GM18502 (cell line): Measurements from ENCODE around the gene SRP9.
A peak's percentile ranks its signal among the peaks of the same experiment; 100 is the strongest.
"Not testable (repeated sequence)": the region's sequence is repeated elsewhere in the genome, so short reads cannot be mapped to it uniquely, and the experiment has no call there.

Source experiments
- ATAC-seq: cut with Tn5 transposase; IDR thresholded peaks from one replicate; pipeline ENCODE4 v1.9.1; 2021; ENCODE audit warnings: mild to moderate bottlenecking; ENCODE audit not compliant: unreplicated experiment, poor library complexity

Gene SRP9

GRCh38 chr1:225754940-225755641 lies 22.5 kb upstream of the SRP9 start:
- no peak for ATAC-seq

GRCh38 chr1:225755671-225756319 lies 21.8 kb upstream of the SRP9 start:
- no peak for ATAC-seq

GRCh38 chr1:225757927-225758656 lies 19.5 kb upstream of the SRP9 start:
- ATAC-seq = no peak

DNA sequence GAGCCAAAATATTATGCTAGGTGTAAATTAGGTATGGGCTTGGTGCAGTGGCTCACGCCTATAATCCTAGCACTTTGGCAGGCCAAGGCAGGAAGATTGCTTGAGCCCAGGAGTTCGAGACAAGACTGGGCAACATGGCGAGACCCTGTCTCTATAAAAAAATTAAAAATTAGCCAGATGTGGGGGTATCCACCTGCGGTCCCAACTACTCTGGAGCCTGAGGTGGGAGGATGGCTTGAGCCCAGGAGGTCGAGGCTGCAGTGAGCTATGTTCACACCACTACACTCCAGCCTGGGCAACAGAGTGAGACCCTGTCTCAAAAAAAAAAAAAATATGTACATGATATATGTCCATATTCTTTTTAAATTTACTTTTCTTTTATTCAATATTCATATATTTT lies 17.7 kb upstream of the SRP9 start:
- ATAC-seq = not testable (repeated sequence)

DNA sequence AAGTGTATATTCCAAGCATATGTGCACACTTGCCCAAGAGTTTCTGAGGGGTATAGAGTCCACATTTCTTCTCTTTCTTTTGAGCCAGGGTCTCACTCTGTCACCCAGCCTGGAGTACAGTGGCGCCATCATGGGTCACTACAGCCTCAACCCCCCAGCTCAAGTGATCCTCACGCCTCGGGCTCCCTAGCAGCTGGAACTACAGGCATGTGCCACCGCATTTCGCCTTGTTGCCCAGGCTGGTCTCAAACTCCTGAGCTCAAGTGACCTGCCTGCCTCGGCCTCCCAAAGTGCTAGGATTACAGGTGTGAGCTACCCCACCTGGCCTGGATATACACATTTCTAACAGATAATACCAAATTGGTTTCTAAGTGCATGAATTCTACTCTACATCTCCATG lies 17.1 kb upstream of the SRP9 start:
- no peak for ATAC-seq

DNA sequence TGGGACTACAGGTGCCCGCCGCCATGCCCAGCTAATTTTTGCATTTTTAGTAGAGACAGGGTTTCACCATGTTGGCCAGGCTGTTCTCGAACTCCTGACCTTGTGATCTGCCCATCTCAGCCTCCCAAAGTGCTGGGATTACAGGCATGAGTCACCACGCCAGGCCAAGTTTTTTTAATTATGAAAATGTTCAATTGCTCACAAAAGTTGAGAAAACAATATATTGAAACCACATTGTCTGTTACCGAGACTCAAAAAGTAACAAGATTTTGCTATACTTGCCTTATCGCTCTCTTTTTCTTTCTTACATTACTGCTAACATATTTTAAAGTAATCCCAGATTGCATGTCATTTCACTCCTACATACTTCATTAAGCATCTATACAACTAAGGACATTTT lies 16.2 kb upstream of the SRP9 start:
- ATAC-seq = not testable (repeated sequence)

- ATAC-seq = no peak
Observed at GRCh38 chr1:225762002-225762441, 15.6 kb upstream of the SRP9 start.

DNA sequence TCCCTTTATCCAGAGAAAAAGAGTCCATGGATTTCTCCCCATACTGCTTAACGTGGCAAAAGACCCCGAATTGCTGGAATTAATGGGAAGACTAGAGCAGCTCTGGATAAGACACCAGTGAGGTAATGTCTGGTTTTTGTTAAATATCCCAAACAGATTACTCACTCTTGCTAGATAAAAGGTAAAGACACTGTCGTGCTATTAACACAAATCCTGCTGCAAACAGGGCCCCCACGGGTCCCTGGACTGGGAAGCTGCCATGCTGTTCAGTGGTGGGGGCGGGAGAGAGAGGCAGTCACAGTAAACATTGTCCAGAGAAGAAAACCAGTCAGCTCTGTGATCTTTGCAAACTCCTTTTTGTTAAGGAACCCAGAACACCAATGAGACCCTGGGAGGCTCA lies 15.2 kb upstream of the SRP9 start:
- no peak for ATAC-seq

- ATAC-seq = no peak
Observed at GRCh38 chr1:225763716-225764548, 13.7 kb upstream of the SRP9 start.

- no peak for ATAC-seq
Observed at GRCh38 chr1:225765982-225766674, 11.5 kb upstream of the SRP9 start.

GRCh38 chr1:225766967-225767633 lies 10.5 kb upstream of the SRP9 start:
- no peak for ATAC-seq

GRCh38 chr1:225767634-225768540 lies 9.7 kb upstream of the SRP9 start:
- no peak for ATAC-seq

GRCh38 chr1:225768662-225769426 lies 8.8 kb upstream of the SRP9 start:
- ATAC-seq = no peak

GRCh38 chr1:225769687-225770086 lies 7.9 kb upstream of the SRP9 start:
- ATAC-seq = no peak

- no peak for ATAC-seq
Observed at GRCh38 chr1:225770561-225771248, 6.9 kb upstream of the SRP9 start.

DNA sequence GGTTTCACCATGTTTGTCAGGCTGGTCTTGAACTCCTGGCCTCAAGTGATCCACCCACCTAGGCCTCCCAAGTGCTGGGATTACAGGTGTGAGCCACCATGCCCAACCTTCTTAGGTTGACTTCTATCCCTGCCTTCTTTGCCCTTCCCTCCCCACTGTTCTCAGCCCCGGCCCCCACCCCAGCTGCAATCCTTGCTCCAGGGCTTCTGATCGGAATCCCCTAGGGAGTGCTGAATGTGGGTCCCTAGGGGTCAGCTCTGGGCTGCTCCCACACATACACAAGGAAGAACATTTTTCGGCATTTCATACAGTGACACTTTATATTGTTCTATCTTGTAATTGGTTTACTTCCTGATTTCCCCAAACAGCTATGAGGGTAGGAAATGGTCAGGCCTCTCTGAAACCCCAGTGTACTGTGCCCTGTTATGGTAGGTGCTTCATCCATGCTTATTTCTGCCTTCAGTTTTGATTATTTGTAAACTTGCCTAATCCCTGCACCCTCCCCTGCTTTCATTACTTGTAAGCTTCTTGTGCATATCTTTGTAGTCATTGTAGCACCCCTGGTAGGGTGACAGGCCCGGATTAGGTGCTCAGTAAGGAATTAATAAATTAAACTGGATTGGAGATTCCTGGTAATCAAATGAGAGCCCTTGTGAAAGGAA lies 5.8 kb upstream of the SRP9 start:
- no peak for ATAC-seq

DNA sequence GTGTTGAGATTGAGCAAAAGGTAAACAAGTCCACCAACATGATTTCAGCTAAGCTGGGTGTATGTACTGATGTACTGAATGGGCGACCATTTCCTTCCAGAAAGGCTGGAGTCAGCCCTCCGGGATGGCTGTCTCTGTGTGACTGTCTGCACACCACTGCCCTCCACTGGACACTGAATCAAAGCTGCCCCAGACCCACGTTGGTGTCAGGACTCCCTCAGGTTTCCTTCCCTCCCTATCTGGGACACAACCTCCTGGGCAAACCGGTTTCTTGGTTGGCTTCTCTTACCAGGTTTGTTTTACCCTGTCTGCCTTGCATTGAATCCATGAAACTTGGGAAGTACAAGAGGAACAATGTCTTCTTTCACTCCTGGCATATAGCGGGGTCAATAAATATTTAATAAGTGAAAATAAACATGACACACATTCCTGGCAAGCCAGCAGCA lies 5.3 kb upstream of the SRP9 start:
- peak; percentile 44 for ATAC-seq
